HCT116 (cell line): ENCODE data around the gene SLC6A2. TPM values are rescaled to one million over a fixed set of nuclear protein-coding genes. Genes with fewer than 3 reads are reported as not detected.

ENCODE experiments used
- ATAC-seq: fragments of 200-7000 bp; cut with Tn5 transposase; 2 replicates; pipeline ENCODE4 v1.9.1; 2020; ENCODE audit warnings: mild to moderate bottlenecking, moderate library complexity
- BruUV-seq: library from RNA; stranded (reverse); fragments of 400-500 nt; replicated peaks from 2 replicates; lab custom pipeline; 2021; lab: Mats Ljungman, UMichigan
- CTCF ChIA-PET: fragments of 300-600 bp; sonication (Branson Sonifier 250); formaldehyde crosslinking; loops from one replicate; lab custom pipeline; 2021; ENCODE audit warnings: antibody characterized with exemption; lab: Charles Lee
- POLR2A ChIA-PET: fragments of 300-600, 350-600 bp; sonication (Branson Sonifier 250); formaldehyde crosslinking; loops from one replicate; lab custom pipeline; 2021; ENCODE audit warnings: antibody characterized with exemption; lab: Charles Lee
- RAD21 ChIA-PET, 2 experiments: fragments of 300-600 bp; sonication (Branson Sonifier 250); formaldehyde crosslinking; loops; one replicate each; lab custom pipeline; 2023; ENCODE audit warnings: low total read pairs in 2 of 2; ENCODE audit not compliant: uncharacterized antibody in 2 of 2, unreplicated experiment in 2 of 2, low non-redundant PET in 1 of 2; lab: Charles Lee
- DNase-seq: peaks from one replicate; pipeline ENCODE4 v3.0.0-alpha.2; 2010; ENCODE audit warnings: low read depth, low spot score
- H2AFZ ChIP-seq: fragments of 200-600 bp; shearing (Covaris generic), sonication (generic); 2 replicates; pipeline ENCODE4 v1.6.1; 2017; ENCODE audit warnings: low read depth, mixed run types, mixed read lengths, antibody characterized with exemption, low read length; ENCODE audit not compliant: poor library complexity, severe bottlenecking
- H3K27ac ChIP-seq: 2 replicates; pipeline ENCODE4 v1.5.1; 2012; ENCODE audit warnings: low read depth, low read length
- H3K27me3 ChIP-seq: fragments of 200-600 bp; sonication (generic); 2 replicates; pipeline ENCODE4 v1.6.1; 2016; ENCODE audit warnings: mixed run types, low read length, mixed read lengths; ENCODE audit not compliant: insufficient read depth
- H3K36me3 ChIP-seq, 2 experiments: fragments of 200-500 bp in 1 of 2; fragments of 200-600 bp in 1 of 2; sonication (Bioruptor generic) in 1 of 2; sonication (generic) in 1 of 2; 2 replicates each; pipeline versions ENCODE4 v1.5.1 to v1.6.1; 2014 to 2016; ENCODE audit warnings: low read length in 2 of 2, inconsistent platforms in 1 of 2, mixed read lengths in 1 of 2, mixed run types in 1 of 2; ENCODE audit not compliant: insufficient read depth in 2 of 2, control insufficient read depth in 1 of 2
- H3K4me1 ChIP-seq, 2 experiments: fragments of 200-600 bp in 1 of 2; sonication (generic) in 1 of 2; 2 replicates each; pipeline versions ENCODE4 v1.5.1 to v1.6.1; 2012 to 2017; ENCODE audit warnings: low read length in 2 of 2, inconsistent platforms in 1 of 2, mild to moderate bottlenecking in 1 of 2, mixed read lengths in 1 of 2, mixed run types in 1 of 2, moderate library complexity in 1 of 2; ENCODE audit not compliant: insufficient read depth in 2 of 2, control insufficient read depth in 1 of 2
- H3K4me2 ChIP-seq: fragments of 200-600 bp; sonication (generic); 2 replicates; pipeline ENCODE4 v1.6.1; 2017; ENCODE audit warnings: mixed run types, low read length, mixed read lengths
- H3K4me3 ChIP-seq, 2 experiments: fragments of 200-600 bp in 1 of 2; sonication (generic) in 1 of 2; replicated peaks in 1 of 2; 2 replicates each; pipeline ENCODE4 v1.5.1; 2011 to 2016; ENCODE audit warnings: low read length in 2 of 2, control low read depth in 1 of 2, low read depth in 1 of 2, mild to moderate bottlenecking in 1 of 2, mixed read lengths in 1 of 2, mixed run types in 1 of 2
- H3K79me2 ChIP-seq: fragments of 200-600 bp; sonication (generic); 2 replicates; pipeline ENCODE4 v1.6.1; 2017; ENCODE audit warnings: mild to moderate bottlenecking, mixed run types, low read length, moderate library complexity, mixed read lengths; ENCODE audit not compliant: insufficient read depth
- H3K9ac ChIP-seq: fragments of 200-600 bp; sonication (generic); 2 replicates; pipeline ENCODE4 v1.6.1; 2016; ENCODE audit warnings: low read length, mixed read lengths
- H3K9me2 ChIP-seq: fragments of 200-600 bp; sonication (generic), shearing (Covaris generic); 2 replicates; pipeline ENCODE4 v1.6.1; 2017; ENCODE audit warnings: mixed run types, mild to moderate bottlenecking, moderate library complexity; ENCODE audit not compliant: insufficient read depth
- H3K9me3 ChIP-seq, 2 experiments: fragments of 200-500 bp in 1 of 2; fragments of 200-600 bp in 1 of 2; sonication (Bioruptor generic) in 1 of 2; sonication (generic) in 1 of 2; 2 replicates each; pipeline ENCODE4 v1.6.1; 2014 to 2017; ENCODE audit warnings: low read length in 2 of 2, mixed read lengths in 2 of 2, inconsistent platforms in 1 of 2, low read depth in 1 of 2, mild to moderate bottlenecking in 1 of 2, mixed run types in 1 of 2, moderate library complexity in 1 of 2; ENCODE audit not compliant: control insufficient read depth in 1 of 2, insufficient read depth in 1 of 2
- H4K20me1 ChIP-seq: fragments of 200-600 bp; sonication (generic), shearing (Covaris generic); 2 replicates; pipeline ENCODE4 v1.6.1; 2017; ENCODE audit warnings: mixed run types, mild to moderate bottlenecking, moderate library complexity; ENCODE audit not compliant: insufficient read depth
- ATF3 ChIP-seq: IDR thresholded peaks from 2 replicates; pipeline ENCODE4 v1.6.1; 2012
- CEBPB ChIP-seq: IDR thresholded peaks from 2 replicates; pipeline ENCODE4 v1.6.1; 2012; ENCODE audit warnings: low read depth
- EGR1 ChIP-seq: IDR thresholded peaks from 2 replicates; pipeline ENCODE4 v1.6.1; 2012; ENCODE audit warnings: low read depth
- EZH2 ChIP-seq: fragments of 200-600 bp; sonication (generic); IDR thresholded peaks from 2 replicates; pipeline ENCODE4 v1.6.1; 2017; ENCODE audit warnings: antibody characterized with exemption, mixed run types
- EZH2phosphoT487 ChIP-seq: fragments of 200-600 bp; IDR thresholded peaks from 2 replicates; pipeline ENCODE4 v1.6.1; 2018; ENCODE audit warnings: antibody characterized with exemption, borderline replicate concordance
- FOSL1 ChIP-seq: IDR thresholded peaks from 2 replicates; pipeline ENCODE4 v1.6.1; 2012; ENCODE audit warnings: low read depth
- JUND ChIP-seq: IDR thresholded peaks from 2 replicates; pipeline ENCODE4 v1.6.1; 2012
- MAX ChIP-seq: IDR thresholded peaks from 2 replicates; pipeline ENCODE4 v1.6.1; 2012
- POLR2A ChIP-seq: IDR thresholded peaks from 2 replicates; pipeline ENCODE4 v1.7.0; 2011; ENCODE audit warnings: borderline replicate concordance; ENCODE audit not compliant: insufficient read depth, insufficient read length; ENCODE audit errors: extremely low read depth
- POLR2AphosphoS5 ChIP-seq: IDR thresholded peaks from 2 replicates; pipeline ENCODE4 v1.6.1; 2011; ENCODE audit warnings: mild to moderate bottlenecking, low read depth, low read length, moderate library complexity
- RAD21 ChIP-seq: IDR thresholded peaks from 2 replicates; pipeline ENCODE4 v1.6.1; 2012; ENCODE audit warnings: low read depth, mild to moderate bottlenecking
- SIN3A ChIP-seq: IDR thresholded peaks from 2 replicates; pipeline ENCODE4 v1.6.1; 2012; ENCODE audit warnings: low read depth
- SRF ChIP-seq: IDR thresholded peaks from 2 replicates; pipeline ENCODE4 v1.6.1; 2012; ENCODE audit warnings: low read depth
- YY1 ChIP-seq: IDR thresholded peaks from 2 replicates; pipeline ENCODE4 v1.6.1; 2011; ENCODE audit warnings: low read length, low read depth, moderate library complexity, mild to moderate bottlenecking; ENCODE audit not compliant: insufficient replicate concordance; ENCODE audit errors: extremely low read depth
- ZNF274 ChIP-seq: fragments of 200-500 bp; sonication (Bioruptor generic); IDR thresholded peaks from 2 replicates; pipeline ENCODE4 v1.6.1; 2014; ENCODE audit warnings: mild to moderate bottlenecking, low read depth, low read length, inconsistent platforms
- intact Hi-C: fragments of 100-400 bp; cut with micrococcal nuclease; formaldehyde crosslinking; loops from 2 replicates; pipeline ENCODE4 v1.10.0; 2022
- total RNA-seq: library from RNA; stranded (reverse); gene quantifications from one replicate; pipeline ENCODE4 v1.2.1, GENCODE V29; 2021; ENCODE audit not compliant: unreplicated experiment
- TF ChIP-seq, protein P1 (sequence below): IDR thresholded peaks from 2 replicates; pipeline ENCODE4 v1.6.1; 2011; ENCODE audit warnings: mild to moderate bottlenecking, low read length, moderate library complexity; ENCODE audit not compliant: insufficient replicate concordance; ENCODE audit errors: extremely low read depth

Gene SLC6A2
- total RNA-seq, 1 experiment from 2014 or later = not detected

DNA sequence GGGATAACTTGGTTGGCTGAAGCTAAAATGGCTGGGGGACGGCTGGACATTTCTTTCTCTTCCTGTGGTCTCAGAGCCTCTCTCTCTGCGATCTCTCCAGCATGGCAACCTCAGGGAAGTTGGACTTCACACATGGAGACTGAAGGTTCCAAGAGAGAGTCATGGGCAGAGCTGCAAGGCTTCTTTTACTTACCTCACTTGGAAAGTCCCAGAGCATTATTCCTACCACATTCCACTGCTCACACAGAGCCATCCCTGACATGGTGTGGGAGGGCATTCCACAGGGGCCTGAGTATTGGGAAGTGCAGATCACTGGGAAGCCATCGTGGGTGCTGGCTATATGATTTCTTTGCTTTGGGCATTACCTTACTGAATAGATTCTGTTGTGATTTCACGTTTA lies 9.8 kb upstream of the SLC6A2 start:
- H3K79me2 ChIP-seq = no peaks in the 10 kb centered on the region
- ChIA-PET CTCF (no interaction called here), RAD21 (no interaction called here), POLR2A (no interaction called here)
- H3K36me3 ChIP-seq = no peaks in the 10 kb centered on the region
- intact Hi-C loops = no loop called here
- H3K27me3 ChIP-seq = peaks cover 67% of the 10 kb centered on the region
- TF ChIP-seq RAD21 = no peak
- TF ChIP-seq SIN3A = no peak
- TF ChIP-seq YY1 = no peak
- TF ChIP-seq SRF = no peak
- no peak for TF ChIP-seq POLR2A
- no peak for TF ChIP-seq FOSL1
- TF ChIP-seq, protein P1, sequence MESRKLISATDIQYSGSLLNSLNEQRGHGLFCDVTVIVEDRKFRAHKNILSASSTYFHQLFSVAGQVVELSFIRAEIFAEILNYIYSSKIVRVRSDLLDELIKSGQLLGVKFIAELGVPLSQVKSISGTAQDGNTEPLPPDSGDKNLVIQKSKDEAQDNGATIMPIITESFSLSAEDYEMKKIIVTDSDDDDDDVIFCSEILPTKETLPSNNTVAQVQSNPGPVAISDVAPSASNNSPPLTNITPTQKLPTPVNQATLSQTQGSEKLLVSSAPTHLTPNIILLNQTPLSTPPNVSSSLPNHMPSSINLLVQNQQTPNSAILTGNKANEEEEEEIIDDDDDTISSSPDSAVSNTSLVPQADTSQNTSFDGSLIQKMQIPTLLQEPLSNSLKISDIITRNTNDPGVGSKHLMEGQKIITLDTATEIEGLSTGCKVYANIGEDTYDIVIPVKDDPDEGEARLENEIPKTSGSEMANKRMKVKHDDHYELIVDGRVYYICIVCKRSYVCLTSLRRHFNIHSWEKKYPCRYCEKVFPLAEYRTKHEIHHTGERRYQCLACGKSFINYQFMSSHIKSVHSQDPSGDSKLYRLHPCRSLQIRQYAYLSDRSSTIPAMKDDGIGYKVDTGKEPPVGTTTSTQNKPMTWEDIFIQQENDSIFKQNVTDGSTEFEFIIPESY = no peak
- BruUV-seq = no TSS peak
- H3K9me2 ChIP-seq = no peaks in the 10 kb centered on the region
- H4K20me1 ChIP-seq = no peaks in the 10 kb centered on the region
- no peaks in the 10 kb centered on the region for H3K4me1 ChIP-seq
- H3K9ac ChIP-seq = no peak overlapping the region
- H3K4me2 ChIP-seq = no peak overlapping the region
- no peak overlapping the region for H2AFZ ChIP-seq
- no peak overlapping the region for H3K27ac ChIP-seq
- DNase-seq = no peak
- no peaks in the 10 kb centered on the region for H3K9me3 ChIP-seq
- H3K4me3 ChIP-seq = no peak overlapping the region
- no peak for ATAC-seq

DNA sequence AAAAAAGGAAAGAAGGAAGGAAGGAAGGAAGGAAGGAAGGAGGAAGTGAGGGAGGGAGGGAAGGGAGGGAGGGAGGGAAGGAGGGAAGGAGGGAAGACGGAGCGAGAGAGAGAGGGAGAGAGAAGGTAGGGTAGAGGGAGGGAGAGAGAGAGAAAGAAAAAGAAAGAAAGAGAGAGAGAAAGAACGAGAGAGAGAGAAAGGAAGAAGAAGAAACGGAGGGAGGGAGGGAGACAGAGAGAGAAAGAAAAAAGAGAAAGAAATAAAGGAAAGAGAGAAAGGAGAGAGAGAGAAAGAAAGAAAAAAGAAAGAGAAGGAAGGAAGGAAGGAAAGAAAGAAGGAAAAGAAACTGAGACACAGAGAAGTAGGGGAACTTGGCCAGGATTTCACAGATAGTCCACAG lies 8.4 kb upstream of the SLC6A2 start:
- H3K9me3 ChIP-seq = no peaks in the 10 kb centered on the region
- ATAC-seq (no peak), DNase-seq (no peak)
- H3K4me1 ChIP-seq = no peaks in the 10 kb centered on the region
- no peaks in the 10 kb centered on the region for H4K20me1 ChIP-seq
- no peak for TF ChIP-seq SIN3A
- no peak for TF ChIP-seq MAX
- no peak for TF ChIP-seq ZNF274
- TF ChIP-seq FOSL1 = no peak
- TF ChIP-seq ATF3 = no peak
- TF ChIP-seq SRF = no peak
- TF ChIP-seq RAD21 = no peak
- TF ChIP-seq EZH2 = no peak
- no peak for TF ChIP-seq EZH2phosphoT487
- TF ChIP-seq CEBPB = no peak
- TF ChIP-seq YY1 = no peak
- no peak for TF ChIP-seq POLR2A
- TF ChIP-seq EGR1 = no peak
- no peak for TF ChIP-seq POLR2AphosphoS5
- no peak for TF ChIP-seq JUND
- ChIA-PET POLR2A (no interaction called here), CTCF (no interaction called here), RAD21 (no interaction called here)
- no peaks in the 10 kb centered on the region for H3K79me2 ChIP-seq
- intact Hi-C loops = no loop called here
- no peak overlapping the region for H2AFZ ChIP-seq
- no peak overlapping the region for H3K27ac ChIP-seq
- H3K4me2 ChIP-seq = no peak overlapping the region
- H3K9me2 ChIP-seq = no peaks in the 10 kb centered on the region
- no peaks in the 10 kb centered on the region for H3K36me3 ChIP-seq
- H3K9ac ChIP-seq = no peak overlapping the region
- no peak overlapping the region for H3K4me3 ChIP-seq
- H3K27me3 ChIP-seq = peaks cover 68% of the 10 kb centered on the region
- BruUV-seq = no TSS peak
